GM21528 (cell line): ENCODE measurements around the gene DARS1.

Source experiments
- ATAC-seq: cut with Tn5 transposase; IDR thresholded peaks from one replicate; pipeline ENCODE4 v1.9.1; 2021; ENCODE audit warnings: mild to moderate bottlenecking, moderate library complexity; ENCODE audit not compliant: unreplicated experiment, low FRiP score

DARS1 gene

GRCh38 chr2:136016836-136017235 lies 31.4 kb upstream of the DARS1 start:
- ATAC-seq = no peak

- ATAC-seq = no peak
These were observed 31.0 kb upstream of the DARS1 start for GRCh38 chr2:136016427-136016826.

- no peak for ATAC-seq
These were observed 30.3 kb upstream of the DARS1 start for GRCh38 chr2:136015699-136016098.

- no peak for ATAC-seq
These were observed 29.0 kb upstream of the DARS1 start for GRCh38 chr2:136014411-136014810.

- ATAC-seq = no peak
These were observed 28.5 kb upstream of the DARS1 start for GRCh38 chr2:136013955-136014354.

- no peak for ATAC-seq
These were observed 27.8 kb upstream of the DARS1 start for GRCh38 chr2:136013136-136013685.

GRCh38 chr2:136012315-136012714 lies 26.9 kb upstream of the DARS1 start:
- ATAC-seq = no peak

GRCh38 chr2:136010126-136010525 lies 24.7 kb upstream of the DARS1 start:
- ATAC-seq = no peak

GRCh38 chr2:136008205-136008865 lies 22.9 kb upstream of the DARS1 start:
- ATAC-seq = no peak

GRCh38 chr2:136006658-136007057 lies 21.2 kb upstream of the DARS1 start:
- ATAC-seq = no peak

- ATAC-seq = no peak
These were observed 20.2 kb upstream of the DARS1 start for GRCh38 chr2:136005462-136006196.

- no peak for ATAC-seq
These were observed 19.5 kb upstream of the DARS1 start for GRCh38 chr2:136004965-136005364.

- ATAC-seq = no peak
These were observed 15.7 kb upstream of the DARS1 start for GRCh38 chr2:136001131-136001530.

GRCh38 chr2:136000502-136000901 lies 15.1 kb upstream of the DARS1 start:
- ATAC-seq = peak; percentile 67

GRCh38 chr2:135999899-136000298 lies 14.5 kb upstream of the DARS1 start:
- no peak for ATAC-seq

GRCh38 chr2:135998879-135999278 lies 13.5 kb upstream of the DARS1 start:
- ATAC-seq = no peak

GRCh38 chr2:135997380-135997779 lies 12.0 kb upstream of the DARS1 start:
- ATAC-seq = no peak

- no peak for ATAC-seq
These were observed 10.9 kb upstream of the DARS1 start for GRCh38 chr2:135996304-135996703.

- ATAC-seq = no peak
These were observed 8.9 kb upstream of the DARS1 start for GRCh38 chr2:135994281-135994680.

GRCh38 chr2:135993421-135993820 lies 8.0 kb upstream of the DARS1 start:
- no peak for ATAC-seq

- ATAC-seq = no peak
These were observed 6.4 kb upstream of the DARS1 start for GRCh38 chr2:135991861-135992260.

GRCh38 chr2:135987441-135987840 lies 2.0 kb upstream of the DARS1 start:
- ATAC-seq = no peak
